Activated naive CD4-positive, alpha-beta T cell treated with anti-CD3 and anti-CD28 coated beads, Interleukin-2, amount 50 U/mL, for 16 hours (primary cell): ENCODE measurements around the gene HOXA3.

Experiments
- DNase-seq: peaks from one replicate; pipeline ENCODE4 v3.0.0-alpha.2; 2020

HOXA3 gene

GRCh38 chr7:27079234-27079975, 73.0 kb downstream of the HOXA3 start:
- DNase-seq, result no peak

GRCh38 chr7:27078616-27079233, 73.7 kb downstream of the HOXA3 start:
- DNase-seq, result no peak

DNA sequence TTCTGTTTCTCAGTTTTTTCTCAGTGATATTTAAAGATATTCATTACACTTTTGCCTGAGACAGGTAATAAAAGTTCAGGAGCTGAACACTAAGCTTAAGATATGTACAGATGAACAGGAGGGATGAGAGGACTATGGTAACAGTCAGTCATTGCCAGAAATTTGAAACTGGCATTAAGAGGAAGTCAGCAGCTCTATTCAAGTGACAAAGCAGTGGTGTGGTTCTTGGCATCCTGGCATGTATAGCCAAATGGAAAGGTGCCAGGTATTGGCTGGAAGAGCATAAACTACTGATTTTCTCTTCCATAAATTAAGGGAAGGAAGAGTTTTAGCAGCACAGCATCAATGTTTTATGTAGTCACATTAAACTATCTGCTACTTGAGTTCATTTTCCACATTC, 79.3 kb downstream of the HOXA3 start:
- no peak for DNase-seq

GRCh38 chr7:27071622-27072390, 80.6 kb downstream of the HOXA3 start:
- no peak for DNase-seq

GRCh38 chr7:27068259-27068658, 84.1 kb downstream of the HOXA3 start:
- no peak for DNase-seq

GRCh38 chr7:27066148-27066547, 86.2 kb downstream of the HOXA3 start:
- no peak for DNase-seq

DNA sequence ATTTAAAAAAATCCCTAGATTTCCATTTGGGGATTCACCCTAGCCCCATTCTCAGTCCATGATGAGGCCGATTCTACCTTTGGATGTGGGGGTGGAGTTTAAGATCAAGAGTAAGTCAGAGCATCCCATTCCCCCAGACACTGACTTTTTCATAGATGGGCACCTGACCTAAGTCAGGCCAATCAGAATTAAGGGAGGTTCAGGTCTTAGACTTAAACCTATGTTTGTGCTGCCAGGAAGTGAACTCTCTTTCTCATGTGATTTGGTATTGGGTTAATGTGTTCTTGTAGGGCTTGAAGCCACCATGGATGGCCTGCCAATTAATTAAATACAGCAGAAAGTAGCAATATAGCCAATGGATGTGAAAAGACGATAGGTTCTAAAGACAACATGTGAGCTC, 86.7 kb downstream of the HOXA3 start:
- no peak for DNase-seq

GRCh38 chr7:27064661-27065060, 87.7 kb downstream of the HOXA3 start:
- no peak for DNase-seq

DNA sequence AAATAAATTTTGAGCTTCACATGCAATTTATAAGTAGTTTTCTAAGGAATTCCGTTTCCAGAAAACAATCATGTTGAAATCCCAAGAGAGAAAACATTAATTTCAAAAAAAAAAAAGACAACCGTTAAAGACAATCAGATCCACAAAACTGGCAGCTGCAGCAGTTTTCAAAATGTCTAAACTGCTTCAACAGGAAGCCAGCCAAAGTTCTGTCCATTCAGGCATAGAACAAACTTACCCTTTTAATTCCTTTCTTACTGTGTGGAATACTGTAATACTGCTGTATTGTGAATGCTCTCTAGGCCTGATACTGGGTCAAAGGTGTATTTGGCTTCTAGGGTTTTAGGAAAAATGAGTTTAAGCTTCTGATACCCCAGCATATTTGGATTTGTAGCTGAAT, 88.2 kb downstream of the HOXA3 start:
- no peak for DNase-seq

- no peak for DNase-seq
These were observed 89.4 kb downstream of the HOXA3 start for GRCh38 chr7:27062946-27063345.
